Endothelial cell of umbilical vein (primary cell): ENCODE results near the gene CLDN15.

Source experiments
- JUN ChIP-seq: IDR thresholded peaks from 2 replicates; pipeline ENCODE4 v1.6.1; 2011; ENCODE audit warnings: borderline replicate concordance, low read depth; ENCODE audit not compliant: insufficient read length, insufficient read depth
- TF ChIP-seq, protein P1 (sequence below), 2 donors: IDR thresholded peaks; 1 replicate in 1 of 2; 2 replicates in 1 of 2; pipeline ENCODE4 v1.5.1; 2011; ENCODE audit warnings: low read length in 2 of 2, mild to moderate bottlenecking in 2 of 2, moderate library complexity in 2 of 2, control low read depth in 1 of 2, inconsistent platforms in 1 of 2, low read depth in 1 of 2; ENCODE audit not compliant: insufficient read depth in 1 of 2; ENCODE audit errors: extremely low read depth in 1 of 2

DNA sequence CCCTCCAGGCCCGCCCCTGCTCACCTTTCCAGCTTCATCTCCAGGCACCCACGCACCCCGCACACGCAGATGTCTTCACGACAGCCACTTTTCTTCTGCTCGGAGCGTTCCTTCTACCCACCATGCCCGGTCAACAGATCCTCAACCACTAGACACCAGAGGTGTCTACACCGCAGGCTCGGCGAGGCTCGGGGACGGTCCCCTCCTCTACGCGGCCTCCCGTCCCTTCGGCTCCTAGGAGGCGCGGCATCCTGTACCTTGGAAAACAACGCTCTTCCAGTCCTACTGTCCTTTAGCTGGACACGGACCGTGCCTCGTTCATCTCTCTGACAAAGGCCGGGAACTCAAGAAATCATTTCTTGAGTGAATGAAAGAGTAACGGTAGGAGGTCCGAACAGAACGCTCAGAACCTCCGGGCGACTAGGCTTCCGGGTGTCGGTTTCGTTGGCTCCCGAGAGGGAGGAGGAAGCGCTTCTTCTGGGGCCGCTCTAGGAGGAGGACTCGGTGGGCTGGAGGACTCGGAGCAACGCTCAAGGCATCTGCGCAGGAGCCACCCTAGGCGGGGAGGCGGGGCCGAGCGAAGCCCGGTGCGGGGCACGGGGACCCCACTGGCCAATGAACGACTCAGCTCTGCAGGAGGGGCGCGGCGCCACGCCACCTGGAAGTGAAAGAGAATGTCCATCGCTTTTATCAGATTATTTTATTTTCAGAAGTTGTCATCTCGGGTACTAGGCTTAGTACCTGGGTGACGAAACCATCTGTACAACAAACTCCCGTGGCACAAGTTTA lies 14.5 kb upstream of the CLDN15 start:
- TF ChIP-seq, protein P1, sequence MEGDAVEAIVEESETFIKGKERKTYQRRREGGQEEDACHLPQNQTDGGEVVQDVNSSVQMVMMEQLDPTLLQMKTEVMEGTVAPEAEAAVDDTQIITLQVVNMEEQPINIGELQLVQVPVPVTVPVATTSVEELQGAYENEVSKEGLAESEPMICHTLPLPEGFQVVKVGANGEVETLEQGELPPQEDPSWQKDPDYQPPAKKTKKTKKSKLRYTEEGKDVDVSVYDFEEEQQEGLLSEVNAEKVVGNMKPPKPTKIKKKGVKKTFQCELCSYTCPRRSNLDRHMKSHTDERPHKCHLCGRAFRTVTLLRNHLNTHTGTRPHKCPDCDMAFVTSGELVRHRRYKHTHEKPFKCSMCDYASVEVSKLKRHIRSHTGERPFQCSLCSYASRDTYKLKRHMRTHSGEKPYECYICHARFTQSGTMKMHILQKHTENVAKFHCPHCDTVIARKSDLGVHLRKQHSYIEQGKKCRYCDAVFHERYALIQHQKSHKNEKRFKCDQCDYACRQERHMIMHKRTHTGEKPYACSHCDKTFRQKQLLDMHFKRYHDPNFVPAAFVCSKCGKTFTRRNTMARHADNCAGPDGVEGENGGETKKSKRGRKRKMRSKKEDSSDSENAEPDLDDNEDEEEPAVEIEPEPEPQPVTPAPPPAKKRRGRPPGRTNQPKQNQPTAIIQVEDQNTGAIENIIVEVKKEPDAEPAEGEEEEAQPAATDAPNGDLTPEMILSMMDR (IDR thresholded peaks at IDR 0.05; ENCODE audit: extremely low read depth in 1 of 2, insufficient read depth in 1 of 2, low read depth in 1 of 2, low read length in 2 of 2), result no peak
- no peak for TF ChIP-seq JUN
